Upper lobe of left lung (tissue), 6 donors: Measurements from ENCODE around the gene MYZAP. TPM values are rescaled to one million over a fixed set of nuclear protein-coding genes. Genes with fewer than 3 reads are reported as not detected.

Source experiments
- ATAC-seq, 2 donors: fragments of 200-7000 bp; cut with Tn5 transposase; one replicate each; pipeline ENCODE4 v1.9.1; 2022; ENCODE audit warnings: mild to moderate bottlenecking in 2 of 2, moderate library complexity in 2 of 2; ENCODE audit not compliant: low FRiP score in 2 of 2
- DNase-seq, 2 donors: peaks; one replicate each; pipeline ENCODE4 v3.0.0-alpha.2; 2019 to 2020
- H3K27ac ChIP-seq, 4 donors: fragments of 200-600 bp; sonication (generic); one replicate each; pipeline ENCODE4 v1.5.1; 2016 to 2019
- H3K27me3 ChIP-seq, 4 donors: fragments of 200-600 bp; sonication (generic); one replicate each; pipeline ENCODE4 v1.5.1; 2017 to 2019
- H3K36me3 ChIP-seq, 4 donors: fragments of 200-600 bp; sonication (generic); one replicate each; pipeline ENCODE4 v1.5.1; 2016 to 2019
- H3K4me1 ChIP-seq, 4 donors: fragments of 200-600 bp; sonication (generic); one replicate each; pipeline ENCODE4 v1.5.1; 2018 to 2019
- H3K4me3 ChIP-seq, 4 donors: fragments of 200-600 bp; sonication (generic); one replicate each; pipeline ENCODE4 v1.5.1; 2017 to 2019; ENCODE audit warnings: mild to moderate bottlenecking in 2 of 4, moderate library complexity in 1 of 4
- H3K9me3 ChIP-seq, 4 donors: fragments of 200-600 bp; sonication (generic); one replicate each; pipeline ENCODE4 v1.5.1; 2018 to 2019
- EP300 ChIP-seq, 4 donors: sonication (generic); formaldehyde crosslinking; IDR thresholded peaks; one replicate each; pipeline ENCODE4 v1.5.1; 2017; ENCODE audit warnings: antibody characterized with exemption in 4 of 4, control low read depth in 2 of 4
- POLR2A ChIP-seq, 4 donors: fragments of 450-650 bp; IDR thresholded peaks; one replicate each; pipeline ENCODE4 v1.5.1; 2016 to 2017; ENCODE audit warnings: antibody characterized with exemption in 4 of 4, mild to moderate bottlenecking in 2 of 4
- POLR2AphosphoS5 ChIP-seq, 2 donors: sonication (generic); formaldehyde crosslinking; IDR thresholded peaks; one replicate each; pipeline ENCODE4 v1.5.1; 2017; ENCODE audit warnings: antibody characterized with exemption in 2 of 2
- WGBS, 2 donors: methylation state at CpG; one replicate each; pipeline ENCODE4 v1.1.5; 2017 to 2018; 5-methylcytosine and 5-hydroxymethylcytosine counted together
- total RNA-seq, 6 donors: library from RNA; depleted of rRNA in 4 of 6; stranded (reverse); fragments of >200 nt in 4 of 6; gene quantifications; one replicate each; pipeline versions ENCODE4 v1.1.0 to v1.2.1, GENCODE V29; 2016 to 2021
- TF ChIP-seq, protein P1 (sequence below), 6 experiments: fragments of 450-650 bp in 4 of 6; fragments of 200-600 bp in 2 of 6; sonication (generic) in 2 of 6; IDR thresholded peaks; one replicate each; pipeline ENCODE4 v1.5.1; 2016 to 2019; ENCODE audit warnings: antibody characterized with exemption in 6 of 6
- donor health status: DM: no; HTN: no; CAD: no; lungs with moderate emphysema.
- donor health status: DM: no; HTN: yes; CAD: no; lungs with severe emphysema.

The MYZAP gene
- total RNA-seq, 6 donors from 2014 or later, result 22.0 to 54.3 (median 30.4) TPM

GRCh38 chr15:57635300-57635909 is 43.7 kb downstream of the MYZAP start:
- no peaks in the 10 kb centered on the region for H3K9me3 ChIP-seq
- WGBS, 2 donors, result 62 to 72% methylated on average over 7 of the region's 7 CpGs
- peak overlapping the region in 2 of 4 donors; percentile 42 to 69 for H3K27ac ChIP-seq
- H3K4me1 ChIP-seq, result peaks cover 0 to 15% (median 8%) of the 10 kb centered on the region in 4 donors
- TF ChIP-seq POLR2A (IDR thresholded peaks at IDR 0.05), result no peak
- TF ChIP-seq, protein P1, sequence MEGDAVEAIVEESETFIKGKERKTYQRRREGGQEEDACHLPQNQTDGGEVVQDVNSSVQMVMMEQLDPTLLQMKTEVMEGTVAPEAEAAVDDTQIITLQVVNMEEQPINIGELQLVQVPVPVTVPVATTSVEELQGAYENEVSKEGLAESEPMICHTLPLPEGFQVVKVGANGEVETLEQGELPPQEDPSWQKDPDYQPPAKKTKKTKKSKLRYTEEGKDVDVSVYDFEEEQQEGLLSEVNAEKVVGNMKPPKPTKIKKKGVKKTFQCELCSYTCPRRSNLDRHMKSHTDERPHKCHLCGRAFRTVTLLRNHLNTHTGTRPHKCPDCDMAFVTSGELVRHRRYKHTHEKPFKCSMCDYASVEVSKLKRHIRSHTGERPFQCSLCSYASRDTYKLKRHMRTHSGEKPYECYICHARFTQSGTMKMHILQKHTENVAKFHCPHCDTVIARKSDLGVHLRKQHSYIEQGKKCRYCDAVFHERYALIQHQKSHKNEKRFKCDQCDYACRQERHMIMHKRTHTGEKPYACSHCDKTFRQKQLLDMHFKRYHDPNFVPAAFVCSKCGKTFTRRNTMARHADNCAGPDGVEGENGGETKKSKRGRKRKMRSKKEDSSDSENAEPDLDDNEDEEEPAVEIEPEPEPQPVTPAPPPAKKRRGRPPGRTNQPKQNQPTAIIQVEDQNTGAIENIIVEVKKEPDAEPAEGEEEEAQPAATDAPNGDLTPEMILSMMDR (IDR thresholded peaks at IDR 0.05), result no peak
- ATAC-seq, result no peak
- H3K4me3 ChIP-seq, result no peak overlapping the region
- peaks cover 0 to 56% (median 3%) of the 10 kb centered on the region in 4 donors for H3K36me3 ChIP-seq
- no peak for DNase-seq
- no peaks in the 10 kb centered on the region for H3K27me3 ChIP-seq

DNA sequence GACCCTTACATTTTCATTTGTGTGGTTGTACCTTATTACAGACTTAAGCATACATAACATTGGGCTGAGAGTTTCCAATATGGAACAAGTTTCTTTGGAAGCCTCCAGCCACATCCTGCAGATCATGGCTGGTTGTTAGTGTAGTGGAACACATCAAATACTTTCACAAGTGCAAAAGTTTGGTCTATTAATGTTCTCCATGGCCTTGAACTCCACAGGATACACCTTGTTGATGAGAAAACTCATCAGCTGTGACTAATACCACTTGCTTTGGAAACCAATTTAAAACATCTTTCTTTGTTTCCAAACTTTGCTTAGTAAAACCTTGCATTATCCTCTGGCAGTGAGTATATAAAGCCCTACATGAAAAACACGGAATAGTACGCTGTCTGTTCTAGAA is 46.1 kb downstream of the MYZAP start:
- Histone ChIP-seq H3K36me3 (peaks cover 0 to 64% (median 1%) of the 10 kb centered on the region in 4 donors), H3K27me3 (no peaks in the 10 kb centered on the region), H3K4me3 (no peak overlapping the region), H3K4me1 (peaks cover 0 to 15% (median 8%) of the 10 kb centered on the region in 4 donors), H3K9me3 (no peaks in the 10 kb centered on the region), H3K27ac (no peak overlapping the region)
- TF ChIP-seq, protein P1 (IDR thresholded peaks at IDR 0.05), result no peak
- TF ChIP-seq POLR2A (IDR thresholded peaks at IDR 0.05) (no peak), POLR2AphosphoS5 (IDR thresholded peaks at IDR 0.05) (no peak), EP300 (IDR thresholded peaks at IDR 0.05) (no peak)
- no peak for DNase-seq
- no peak for ATAC-seq
- WGBS, 2 donors, result 96 to 98% methylated on average over 2 of the region's 2 CpGs

DNA sequence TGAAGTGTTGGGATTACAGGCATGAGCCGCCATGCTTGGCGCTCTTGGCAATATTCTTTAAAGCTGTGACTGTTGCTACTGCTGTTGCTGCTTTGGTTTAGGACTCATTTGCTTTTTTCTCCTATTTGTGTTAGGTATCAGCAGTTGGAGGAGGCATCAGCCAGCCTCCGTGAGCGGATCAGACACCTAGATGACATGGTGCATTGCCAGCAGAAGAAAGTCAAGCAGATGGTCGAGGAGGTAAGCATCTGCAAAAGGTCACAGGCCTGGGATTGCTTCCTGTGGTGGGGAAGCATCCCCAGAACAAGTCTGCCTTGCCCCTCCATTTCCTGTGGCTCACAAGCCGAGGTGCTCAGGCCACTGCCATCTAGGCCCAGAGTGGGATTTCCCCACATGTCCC is 47.6 kb downstream of the MYZAP start:
- 79 to 90% methylated on average over 6 of the region's 6 CpGs for WGBS, 2 donors
- peaks cover 0 to 11% (median 5%) of the 10 kb centered on the region in 4 donors for H3K4me1 ChIP-seq

GRCh38 chr15:57640930-57641682 is 49.4 kb downstream of the MYZAP start:
- H3K9me3 ChIP-seq, result no peaks in the 10 kb centered on the region
- ATAC-seq (no peak), DNase-seq (no peak)
- H3K36me3 ChIP-seq, result peaks cover 0 to 50% (median 1%) of the 10 kb centered on the region in 4 donors
- TF ChIP-seq, protein P1 (IDR thresholded peaks at IDR 0.05), result peak in 3 of 6 experiments; percentile 6 to 13 (median 6)
- no peak for TF ChIP-seq POLR2AphosphoS5 (IDR thresholded peaks at IDR 0.05)
- WGBS, 2 donors, result 67 to 68% methylated on average over 8 of the region's 8 CpGs
- peaks cover 0 to 3% (median 1%) of the 10 kb centered on the region in 4 donors for H3K4me1 ChIP-seq
- no peak overlapping the region for H3K4me3 ChIP-seq
- no peak overlapping the region for H3K27ac ChIP-seq
- no peaks in the 10 kb centered on the region for H3K27me3 ChIP-seq

More for the DNA sequence above, 47.6 kb downstream of the MYZAP start:
- Histone ChIP-seq H3K27ac (peak overlapping the region in 1 of 4 donors; percentile 50), H3K27me3 (no peaks in the 10 kb centered on the region), H3K9me3 (no peaks in the 10 kb centered on the region), H3K36me3 (peaks cover 0 to 51% (median 1%) of the 10 kb centered on the region in 4 donors), H3K4me3 (no peak overlapping the region)
- no peak for DNase-seq
- TF ChIP-seq POLR2AphosphoS5 (IDR thresholded peaks at IDR 0.05) (no peak), POLR2A (IDR thresholded peaks at IDR 0.05) (no peak), EP300 (IDR thresholded peaks at IDR 0.05) (no peak)
- TF ChIP-seq, protein P1 (IDR thresholded peaks at IDR 0.05), result no peak
- no peak for ATAC-seq
